A673 (cell line): ENCODE measurements around the gene NSUN6.

Source experiments
- CTCF ChIP-seq: fragments of 300-800, 200-600 bp; sonication (generic); conservative IDR thresholded peaks from 2 replicates; pipeline ENCODE4 v1.5.1; 2017; ENCODE audit warnings: low read depth, mild to moderate bottlenecking, antibody characterized with exemption, low read length, moderate library complexity, mixed read lengths
- EZH2 ChIP-seq: fragments of 200-600 bp; sonication (generic); IDR thresholded peaks from 2 replicates; pipeline ENCODE4 v1.6.1; 2017; ENCODE audit warnings: borderline replicate concordance, low read depth, mild to moderate bottlenecking, mixed read lengths, antibody characterized with exemption, low read length; ENCODE audit not compliant: poor library complexity, severe bottlenecking

GRCh38 chr10:18699849-18700840 lies 48.8 kb upstream of the NSUN6 start:
- no peak for TF ChIP-seq CTCF
- TF ChIP-seq EZH2, result no peak
